Measurements from ENCODE around the gene KCNIP4. TPM values are rescaled to one million over a fixed set of nuclear protein-coding genes. Genes with fewer than 3 reads are reported as not detected.
A peak's percentile ranks its signal among the peaks of the same experiment; 100 is the strongest.

Gene KCNIP4
- total RNA-seq, 1 donor: 1.7 TPM

GRCh38 chr4:21845663-21846062 is 102.9 kb downstream of the KCNIP4 start:
- TF ChIP-seq CTCF (IDR thresholded peaks at IDR 0.05; ENCODE audit: insufficient read depth, low read length): no peak
- peak; percentile 18 for DNase-seq (ENCODE audit: low read depth)
- H3K4me3 ChIP-seq (ENCODE audit: low read depth, low read length): no peak overlapping the region

GRCh38 chr4:21835712-21836111 is 112.9 kb downstream of the KCNIP4 start:
- no peak overlapping the region for H3K4me3 ChIP-seq (ENCODE audit: low read depth, low read length)
- no peak for TF ChIP-seq CTCF (IDR thresholded peaks at IDR 0.05; ENCODE audit: insufficient read depth, low read length)
- DNase-seq (ENCODE audit: low read depth): no peak

- no peak for DNase-seq (ENCODE audit: low read depth)
- H3K4me3 ChIP-seq (ENCODE audit: low read depth, low read length): no peak overlapping the region
- TF ChIP-seq CTCF (IDR thresholded peaks at IDR 0.05; ENCODE audit: insufficient read depth, low read length): no peak
Measured at GRCh38 chr4:21830272-21830671, 118.3 kb downstream of the KCNIP4 start.

- peak; percentile 81 for DNase-seq (ENCODE audit: low read depth)
- H3K4me3 ChIP-seq (ENCODE audit: low read depth, low read length): no peak overlapping the region
- TF ChIP-seq CTCF (IDR thresholded peaks at IDR 0.05; ENCODE audit: insufficient read depth, low read length): no peak
Measured at GRCh38 chr4:21827575-21827974, 121.0 kb downstream of the KCNIP4 start.

GRCh38 chr4:21826071-21826470 is 122.5 kb downstream of the KCNIP4 start:
- TF ChIP-seq CTCF (IDR thresholded peaks at IDR 0.05; ENCODE audit: insufficient read depth, low read length): no peak
- no peak for DNase-seq (ENCODE audit: low read depth)
- no peak overlapping the region for H3K4me3 ChIP-seq (ENCODE audit: low read depth, low read length)

GRCh38 chr4:21819086-21819485 is 129.5 kb downstream of the KCNIP4 start:
- no peak overlapping the region for H3K4me3 ChIP-seq (ENCODE audit: low read depth, low read length)
- peak; percentile 63 for DNase-seq (ENCODE audit: low read depth)
- TF ChIP-seq CTCF (IDR thresholded peaks at IDR 0.05; ENCODE audit: insufficient read depth, low read length): no peak

GRCh38 chr4:21815651-21816377 is 132.8 kb downstream of the KCNIP4 start:
- DNase-seq (ENCODE audit: low read depth): no peak
- TF ChIP-seq CTCF (IDR thresholded peaks at IDR 0.05; ENCODE audit: insufficient read depth, low read length): no peak
- H3K4me3 ChIP-seq (ENCODE audit: low read depth, low read length): no peak overlapping the region
